Esophagus muscularis mucosa (tissue), 4 donors: ENCODE data around the gene RPS5.

Source experiments
- EP300 ChIP-seq: sonication (generic); formaldehyde crosslinking; IDR thresholded peaks from one replicate; pipeline ENCODE4 v1.6.1; 2017; ENCODE audit warnings: antibody characterized with exemption
- POLR2A ChIP-seq: fragments of 450-650 bp; IDR thresholded peaks from one replicate; pipeline ENCODE4 v1.6.1; 2017; ENCODE audit warnings: antibody characterized with exemption, moderate library complexity, mild to moderate bottlenecking, low read depth
- TF ChIP-seq, protein P1 (sequence below), 3 experiments: fragments of 200-600 bp in 2 of 3; fragments of 450-650 bp in 1 of 3; sonication (generic) in 2 of 3; IDR thresholded peaks; one replicate each; pipeline ENCODE4 v1.5.1; 2017 to 2019; ENCODE audit warnings: antibody characterized with exemption in 3 of 3, mild to moderate bottlenecking in 2 of 3, moderate library complexity in 1 of 3

DNA sequence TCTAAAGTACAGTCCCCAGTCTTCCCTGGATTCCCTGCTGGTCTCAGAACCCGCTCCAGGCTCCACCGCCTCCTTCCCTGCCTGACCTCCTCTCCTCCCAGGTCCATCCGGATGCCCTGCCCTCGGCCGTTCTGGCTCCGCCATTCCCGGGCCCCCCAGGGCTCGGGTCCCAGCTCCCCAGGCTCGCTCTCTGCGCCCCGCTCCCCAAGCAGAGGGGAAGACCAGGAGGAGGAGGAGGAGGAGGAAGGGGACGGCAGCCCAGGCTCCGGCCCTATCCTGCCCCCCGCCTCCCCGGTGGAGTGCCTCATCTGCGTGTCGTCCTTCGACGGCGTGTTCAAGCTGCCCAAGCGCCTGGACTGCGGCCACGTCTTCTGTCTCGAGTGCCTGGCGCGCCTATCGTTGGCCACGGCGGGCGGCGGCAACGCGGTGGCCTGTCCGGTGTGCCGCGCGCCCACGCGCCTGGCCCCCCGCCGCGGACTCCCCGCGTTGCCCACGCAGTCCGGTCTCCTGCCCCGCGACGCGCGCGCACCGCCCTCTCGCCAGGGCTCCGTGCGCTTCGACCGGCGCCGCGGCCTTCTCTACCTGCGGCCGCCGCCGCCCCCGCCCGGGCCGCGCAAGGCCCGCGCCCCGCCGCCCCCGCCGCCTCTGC lies 9.0 kb downstream of the RPS5 start:
- TF ChIP-seq, protein P1, sequence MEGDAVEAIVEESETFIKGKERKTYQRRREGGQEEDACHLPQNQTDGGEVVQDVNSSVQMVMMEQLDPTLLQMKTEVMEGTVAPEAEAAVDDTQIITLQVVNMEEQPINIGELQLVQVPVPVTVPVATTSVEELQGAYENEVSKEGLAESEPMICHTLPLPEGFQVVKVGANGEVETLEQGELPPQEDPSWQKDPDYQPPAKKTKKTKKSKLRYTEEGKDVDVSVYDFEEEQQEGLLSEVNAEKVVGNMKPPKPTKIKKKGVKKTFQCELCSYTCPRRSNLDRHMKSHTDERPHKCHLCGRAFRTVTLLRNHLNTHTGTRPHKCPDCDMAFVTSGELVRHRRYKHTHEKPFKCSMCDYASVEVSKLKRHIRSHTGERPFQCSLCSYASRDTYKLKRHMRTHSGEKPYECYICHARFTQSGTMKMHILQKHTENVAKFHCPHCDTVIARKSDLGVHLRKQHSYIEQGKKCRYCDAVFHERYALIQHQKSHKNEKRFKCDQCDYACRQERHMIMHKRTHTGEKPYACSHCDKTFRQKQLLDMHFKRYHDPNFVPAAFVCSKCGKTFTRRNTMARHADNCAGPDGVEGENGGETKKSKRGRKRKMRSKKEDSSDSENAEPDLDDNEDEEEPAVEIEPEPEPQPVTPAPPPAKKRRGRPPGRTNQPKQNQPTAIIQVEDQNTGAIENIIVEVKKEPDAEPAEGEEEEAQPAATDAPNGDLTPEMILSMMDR (IDR thresholded peaks at IDR 0.05) = no peak
- TF ChIP-seq POLR2A (no peak), EP300 (no peak)
